C4-2B (cell line): Measurements from ENCODE around the gene PLXNA4.

Source experiments
- H3K27ac ChIP-seq: fragments of 450-650 bp; 2 replicates; pipeline ENCODE4 v1.5.1; 2017
- CTCF ChIP-seq: fragments of 450-650 bp; conservative IDR thresholded peaks from 2 replicates; pipeline ENCODE4 v1.5.1; 2017; ENCODE audit warnings: mild to moderate bottlenecking
- ZFX ChIP-seq: fragments of 450-650 bp; IDR thresholded peaks from 2 replicates; pipeline ENCODE4 v1.6.1; 2017

The PLXNA4 gene

GRCh38 chr7:132286836-132287235 is 289.4 kb downstream of the PLXNA4 start:
- no peak for TF ChIP-seq CTCF
- no peak for TF ChIP-seq ZFX
- no peak overlapping the region for H3K27ac ChIP-seq

GRCh38 chr7:132280335-132280734 is 295.9 kb downstream of the PLXNA4 start:
- TF ChIP-seq CTCF (no peak), ZFX (no peak)
- no peak overlapping the region for H3K27ac ChIP-seq

- H3K27ac ChIP-seq, result no peak overlapping the region
- TF ChIP-seq CTCF (no peak), ZFX (no peak)
Measured at GRCh38 chr7:132279718-132280117, 296.6 kb downstream of the PLXNA4 start.

GRCh38 chr7:132276976-132277725 is 299.1 kb downstream of the PLXNA4 start:
- H3K27ac ChIP-seq, result no peak overlapping the region
- TF ChIP-seq CTCF (no peak), ZFX (no peak)

- no peak for TF ChIP-seq ZFX
- TF ChIP-seq CTCF, result no peak
- no peak overlapping the region for H3K27ac ChIP-seq
Measured at GRCh38 chr7:132276234-132276630, 300.0 kb downstream of the PLXNA4 start.

GRCh38 chr7:132275416-132276233 is 300.6 kb downstream of the PLXNA4 start:
- no peak for TF ChIP-seq CTCF
- no peak for TF ChIP-seq ZFX
- no peak overlapping the region for H3K27ac ChIP-seq

GRCh38 chr7:132272763-132273371 is 303.4 kb downstream of the PLXNA4 start:
- TF ChIP-seq ZFX (no peak), CTCF (no peak)
- no peak overlapping the region for H3K27ac ChIP-seq
